ENCODE data around the gene PSMG2.

The PSMG2 gene

GRCh38 chr18:12726774-12727550, 24.1 kb downstream of the PSMG2 start:
- DNase-seq = peak; percentile 61
- no peaks in the 10 kb centered on the region for H3K27me3 ChIP-seq (ENCODE audit: insufficient read depth, low read depth, severe bottlenecking)
- TF ChIP-seq CTCF (IDR thresholded peaks at IDR 0.05; ENCODE audit: low read depth, low read length) = peak; percentile 74
- H3K36me3 ChIP-seq = peaks cover 37% of the 10 kb centered on the region
- no peak overlapping the region for H3K4me3 ChIP-seq (ENCODE audit: low read depth, low read length)
- H3K9me3 ChIP-seq (ENCODE audit: severe bottlenecking) = no peaks in the 10 kb centered on the region
- H3K27ac ChIP-seq = no peak overlapping the region

- TF ChIP-seq CTCF (IDR thresholded peaks at IDR 0.05; ENCODE audit: low read depth, low read length) = no peak
- no peaks in the 10 kb centered on the region for H3K27me3 ChIP-seq (ENCODE audit: insufficient read depth, low read depth, severe bottlenecking)
- H3K36me3 ChIP-seq = no peaks in the 10 kb centered on the region
- H3K27ac ChIP-seq = no peak overlapping the region
- H3K4me3 ChIP-seq (ENCODE audit: low read depth, low read length) = no peak overlapping the region
- H3K9me3 ChIP-seq (ENCODE audit: severe bottlenecking) = no peaks in the 10 kb centered on the region
- DNase-seq = no peak
These were observed 34.5 kb downstream of the PSMG2 start for GRCh38 chr18:12737243-12737902.

- no peak overlapping the region for H3K27ac ChIP-seq
- no peaks in the 10 kb centered on the region for H3K9me3 ChIP-seq (ENCODE audit: severe bottlenecking)
- H3K4me3 ChIP-seq (ENCODE audit: low read depth, low read length) = no peak overlapping the region
- TF ChIP-seq CTCF (IDR thresholded peaks at IDR 0.05; ENCODE audit: low read depth, low read length) = no peak
- no peaks in the 10 kb centered on the region for H3K36me3 ChIP-seq
- DNase-seq = no peak
- no peaks in the 10 kb centered on the region for H3K27me3 ChIP-seq (ENCODE audit: insufficient read depth, low read depth, severe bottlenecking)
These were observed 38.5 kb downstream of the PSMG2 start for GRCh38 chr18:12741351-12741750.

- TF ChIP-seq CTCF (IDR thresholded peaks at IDR 0.05; ENCODE audit: low read depth, low read length) = no peak
- Histone ChIP-seq H3K4me3 (ENCODE audit: low read depth, low read length) (no peak overlapping the region), H3K27ac (no peak overlapping the region), H3K36me3 (no peaks in the 10 kb centered on the region), H3K27me3 (ENCODE audit: insufficient read depth, low read depth, severe bottlenecking) (no peaks in the 10 kb centered on the region), H3K9me3 (ENCODE audit: severe bottlenecking) (no peaks in the 10 kb centered on the region)
- DNase-seq = no peak
These were observed 39.6 kb downstream of the PSMG2 start for GRCh38 chr18:12742453-12742852.

GRCh38 chr18:12744103-12744502, 41.3 kb downstream of the PSMG2 start:
- Histone ChIP-seq H3K4me3 (ENCODE audit: low read depth, low read length) (no peak overlapping the region), H3K9me3 (ENCODE audit: severe bottlenecking) (no peaks in the 10 kb centered on the region), H3K36me3 (no peaks in the 10 kb centered on the region), H3K27me3 (ENCODE audit: insufficient read depth, low read depth, severe bottlenecking) (no peaks in the 10 kb centered on the region), H3K27ac (no peak overlapping the region)
- no peak for TF ChIP-seq CTCF (IDR thresholded peaks at IDR 0.05; ENCODE audit: low read depth, low read length)
- DNase-seq = no peak

All from WERI-Rb-1 (cell line).